T-cell (primary cell): ENCODE measurements around the gene FOXI1. TPM values are rescaled to one million over a fixed set of nuclear protein-coding genes. Genes with fewer than 3 reads are reported as not detected.

Experiments
- ATAC-seq, 4 experiments: fragments of 200-7000 bp in 3 of 4; fragments of 150-1000 bp in 1 of 4; cut with Tn5 transposase; replicated peaks in 1 of 4; 1 replicate in 3 of 4; 2 replicates in 1 of 4; pipeline ENCODE4 v1.10.0; 2021; ENCODE audit warnings: moderate library complexity in 3 of 4, mild to moderate bottlenecking in 2 of 4, moderate number of reproducible peaks in 1 of 4
- CTCF ChIA-PET, 2 donors: fragments of 300-600 bp; sonication (Branson Sonifier 250); formaldehyde crosslinking; loops; one replicate each; lab custom pipeline; 2022; ENCODE audit warnings: antibody characterized with exemption in 2 of 2; lab: Charles Lee
- POLR2A ChIA-PET, 2 donors: fragments of 300-600 bp; sonication (Branson Sonifier 250); formaldehyde crosslinking; loops; one replicate each; lab custom pipeline; 2022; ENCODE audit warnings: antibody characterized with exemption in 2 of 2; lab: Charles Lee
- DNase-seq, 35 experiments: peaks; one replicate each; pipeline versions ENCODE4 v3.0.0 to v3.0.0-alpha.2; 2013 to 2023
- H3K27ac ChIP-seq: one replicate; pipeline ENCODE4 v1.5.1; 2013; ENCODE audit warnings: low read length
- H3K27me3 ChIP-seq, 2 experiments: replicated peaks in 1 of 2; 1 replicate in 1 of 2; 2 replicates in 1 of 2; pipeline versions ENCODE4 v1.6.1 to v1.7.0; 2013; ENCODE audit warnings: low read length in 1 of 2, mixed read lengths in 1 of 2; ENCODE audit not compliant: control insufficient read depth in 2 of 2, insufficient read depth in 2 of 2; ENCODE audit errors: extremely low read depth in 1 of 2
- H3K36me3 ChIP-seq, 2 donors: 1 replicate in 1 of 2; 2 replicates in 1 of 2; pipeline versions ENCODE4 v1.6.1 to v1.7.0; 2013; ENCODE audit warnings: low read length in 1 of 2; ENCODE audit not compliant: control insufficient read depth in 2 of 2, insufficient read depth in 1 of 2; ENCODE audit errors: extremely low read depth in 1 of 2
- H3K4me1 ChIP-seq, 2 experiments: 1 replicate in 1 of 2; 2 replicates in 1 of 2; pipeline versions ENCODE4 v1.6.1 to v1.7.0; 2013; ENCODE audit warnings: low read length in 2 of 2, mixed read lengths in 1 of 2; ENCODE audit not compliant: insufficient read depth in 2 of 2, control insufficient read depth in 1 of 2; ENCODE audit errors: extremely low read depth in 1 of 2
- H3K4me3 ChIP-seq, 2 donors: 1 replicate in 1 of 2; 2 replicates in 1 of 2; pipeline versions ENCODE4 v1.5.1 to v1.7.0; 2013; ENCODE audit warnings: mild to moderate bottlenecking in 2 of 2, low read length in 1 of 2, moderate library complexity in 1 of 2; ENCODE audit not compliant: control insufficient read depth in 1 of 2; ENCODE audit errors: extremely low read depth in 1 of 2
- H3K9me3 ChIP-seq: 2 replicates; pipeline ENCODE4 v1.7.0; 2013
- H3K27ac Mint-ChIP-seq, 2 donors: one replicate each; pipeline ENCODE4 v1.8.0; 2020 to 2021; ENCODE audit warnings: mild to moderate bottlenecking in 2 of 2, mixed read lengths in 2 of 2
- H3K27me3 Mint-ChIP-seq, 2 donors: one replicate each; pipeline ENCODE4 v1.8.0; 2021 to 2022; ENCODE audit warnings: mixed read lengths in 2 of 2
- H3K36me3 Mint-ChIP-seq: one replicate; pipeline ENCODE4 v1.8.0; 2021; ENCODE audit warnings: mixed read lengths
- H3K4me1 Mint-ChIP-seq, 3 donors: one replicate each; pipeline ENCODE4 v1.8.0; 2020 to 2022; ENCODE audit warnings: mixed read lengths in 3 of 3, mild to moderate bottlenecking in 1 of 3
- H3K4me3 Mint-ChIP-seq, 3 donors: one replicate each; pipeline ENCODE4 v1.8.0; 2020 to 2022; ENCODE audit warnings: mild to moderate bottlenecking in 3 of 3, mixed read lengths in 3 of 3, moderate library complexity in 3 of 3
- H3K9me3 Mint-ChIP-seq, 3 donors: one replicate each; pipeline ENCODE4 v1.8.0; 2020 to 2022; ENCODE audit warnings: mixed read lengths in 3 of 3
- WGBS: methylation state at CpG from one replicate; pipeline ENCODE4 v1.1.5; 2013; ENCODE audit warnings: missing lambda C conversion rate; ENCODE audit not compliant: insufficient coverage; 5-methylcytosine and 5-hydroxymethylcytosine counted together
- total RNA-seq, 35 experiments: library from RNA in 6 of 35; stranded (reverse) in 6 of 35; fragments of 120-200 nt in 1 of 35; gene quantifications; one replicate each; pipeline versions ENCODE4 v1.2.1 to v1.2.4 and lab custom pipeline; 2013 to 2026

Gene FOXI1
- total RNA-seq, 5 donors from 2014 or later (not counting 1 experiment from before 2014, with no cell fraction given) = 0.16 to 0.35 TPM; not detected in 3

- H3K4me3 ChIP-seq = no peak overlapping the region
- H3K4me1 Mint-ChIP-seq = no peaks in the 10 kb centered on the region
- no peaks in the 10 kb centered on the region for H3K36me3 ChIP-seq
- no peaks in the 10 kb centered on the region for H3K4me1 ChIP-seq
- no peaks in the 10 kb centered on the region for H3K9me3 ChIP-seq
- 65% methylated on average over 4 of the region's 4 CpGs for WGBS
- ATAC-seq (no peak), DNase-seq (no peak)
- no peaks in the 10 kb centered on the region for H3K36me3 Mint-ChIP-seq
- no peak overlapping the region for H3K27ac ChIP-seq
- POLR2A ChIA-PET = no interaction called here
- H3K9me3 Mint-ChIP-seq = no peaks in the 10 kb centered on the region
- no peaks in the 10 kb centered on the region for H3K27me3 ChIP-seq
- no peak overlapping the region for H3K4me3 Mint-ChIP-seq
- CTCF ChIA-PET = interaction anchor here (0.5 to 1.1 kb wide), 2 partner anchors 9 to 1210 kb away, joined by 3 read pairs; no protein-coding TSS in a partner anchor
- H3K27ac Mint-ChIP-seq = no peak overlapping the region
- peaks cover 20 to 37% of the 10 kb centered on the region in 2 donors for H3K27me3 Mint-ChIP-seq
These were observed 26.7 kb downstream of the FOXI1 start for GRCh38 chr5:170132269-170132975.

GRCh38 chr5:170132976-170133448 is 27.3 kb downstream of the FOXI1 start:
- Histone ChIP-seq H3K9me3 (no peaks in the 10 kb centered on the region), H3K36me3 (no peaks in the 10 kb centered on the region), H3K27ac (no peak overlapping the region), H3K4me1 (no peaks in the 10 kb centered on the region), H3K27me3 (no peaks in the 10 kb centered on the region), H3K4me3 (no peak overlapping the region)
- no peak overlapping the region for H3K27ac Mint-ChIP-seq
- DNase-seq = no peak
- no CpG with 5 or more reads among the region's 3 CpGs for WGBS
- no peak overlapping the region for H3K4me3 Mint-ChIP-seq
- H3K36me3 Mint-ChIP-seq = no peaks in the 10 kb centered on the region
- H3K4me1 Mint-ChIP-seq = no peaks in the 10 kb centered on the region
- no peaks in the 10 kb centered on the region for H3K9me3 Mint-ChIP-seq
- POLR2A ChIA-PET = no interaction called here
- peaks cover 14 to 33% of the 10 kb centered on the region in 2 donors for H3K27me3 Mint-ChIP-seq
- ATAC-seq = no peak
- CTCF ChIA-PET = interaction anchor here in 1 of 2 donors (0.5 kb wide), 1 partner anchor 1210 kb away, joined by 3 read pairs; no protein-coding TSS in a partner anchor

- 57% methylated on average over 2 of the region's 4 CpGs for WGBS
- Histone ChIP-seq H3K4me3 (no peak overlapping the region), H3K27ac (no peak overlapping the region), H3K4me1 (no peaks in the 10 kb centered on the region), H3K9me3 (no peaks in the 10 kb centered on the region), H3K36me3 (no peaks in the 10 kb centered on the region), H3K27me3 (no peaks in the 10 kb centered on the region)
- no peak for ATAC-seq
- DNase-seq = no peak
- H3K4me1 Mint-ChIP-seq = no peaks in the 10 kb centered on the region
- no peak overlapping the region for H3K27ac Mint-ChIP-seq
- peaks cover 10 to 25% of the 10 kb centered on the region in 2 donors for H3K27me3 Mint-ChIP-seq
- no peaks in the 10 kb centered on the region for H3K36me3 Mint-ChIP-seq
- POLR2A ChIA-PET = no interaction called here
- no peak overlapping the region for H3K4me3 Mint-ChIP-seq
- H3K9me3 Mint-ChIP-seq = no peaks in the 10 kb centered on the region
- CTCF ChIA-PET = interaction anchor here in 1 of 2 donors (0.7 kb wide), 1 partner anchor 772 kb away, joined by 6 read pairs; no protein-coding TSS in a partner anchor
These were observed 30.2 kb downstream of the FOXI1 start for GRCh38 chr5:170135796-170136490.

GRCh38 chr5:170136506-170136905 is 30.8 kb downstream of the FOXI1 start:
- H3K27ac ChIP-seq = no peak overlapping the region
- H3K4me1 Mint-ChIP-seq = no peaks in the 10 kb centered on the region
- ATAC-seq = no peak
- H3K4me3 Mint-ChIP-seq = no peak overlapping the region
- H3K4me3 ChIP-seq = no peak overlapping the region
- no peaks in the 10 kb centered on the region for H3K4me1 ChIP-seq
- WGBS = 88% methylated on average over 1 of the region's 3 CpGs
- peaks cover 10 to 25% of the 10 kb centered on the region in 2 donors for H3K27me3 Mint-ChIP-seq
- H3K27me3 ChIP-seq = peaks cover 0 to under 1% of the 10 kb centered on the region in 2 experiments
- no peaks in the 10 kb centered on the region for H3K9me3 Mint-ChIP-seq
- no peak for DNase-seq
- POLR2A ChIA-PET = no interaction called here
- CTCF ChIA-PET = no interaction called here
- H3K9me3 ChIP-seq = no peaks in the 10 kb centered on the region
- H3K27ac Mint-ChIP-seq = no peak overlapping the region
- H3K36me3 ChIP-seq = no peaks in the 10 kb centered on the region
- H3K36me3 Mint-ChIP-seq = no peaks in the 10 kb centered on the region

GRCh38 chr5:170137694-170138214 is 32.1 kb downstream of the FOXI1 start:
- H3K9me3 ChIP-seq = no peaks in the 10 kb centered on the region
- Mint-ChIP-seq H3K27me3 (peaks cover 8 to 19% of the 10 kb centered on the region in 2 donors), H3K9me3 (no peaks in the 10 kb centered on the region), H3K27ac (no peak overlapping the region), H3K4me1 (no peaks in the 10 kb centered on the region), H3K4me3 (no peak overlapping the region), H3K36me3 (no peaks in the 10 kb centered on the region)
- ATAC-seq = no peak
- no peak overlapping the region for H3K4me3 ChIP-seq
- peaks cover 0 to 3% of the 10 kb centered on the region in 2 experiments for H3K27me3 ChIP-seq
- no peak overlapping the region for H3K27ac ChIP-seq
- POLR2A ChIA-PET = no interaction called here
- DNase-seq = no peak
- WGBS = 79% methylated on average over 2 of the region's 2 CpGs
- H3K36me3 ChIP-seq = no peaks in the 10 kb centered on the region
- H3K4me1 ChIP-seq = no peaks in the 10 kb centered on the region
- CTCF ChIA-PET = interaction anchor here in 1 of 2 donors (0.7 kb wide), 1 partner anchor 1187 kb away, joined by 3 read pairs; no protein-coding TSS in a partner anchor

- POLR2A ChIA-PET = no interaction called here
- no peaks in the 10 kb centered on the region for H3K36me3 Mint-ChIP-seq
- H3K27ac Mint-ChIP-seq = no peak overlapping the region
- no peaks in the 10 kb centered on the region for H3K9me3 ChIP-seq
- H3K27me3 Mint-ChIP-seq = peaks cover 11 to 22% of the 10 kb centered on the region in 2 donors
- CTCF ChIA-PET = no interaction called here
- H3K9me3 Mint-ChIP-seq = no peaks in the 10 kb centered on the region
- H3K4me1 Mint-ChIP-seq = no peaks in the 10 kb centered on the region
- no peaks in the 10 kb centered on the region for H3K4me1 ChIP-seq
- 17% methylated on average over 1 of the region's 4 CpGs for WGBS
- no peak overlapping the region for H3K4me3 Mint-ChIP-seq
- H3K4me3 ChIP-seq = no peak overlapping the region
- no peaks in the 10 kb centered on the region for H3K36me3 ChIP-seq
- H3K27me3 ChIP-seq = peaks cover 0 to 3% of the 10 kb centered on the region in 2 experiments
- H3K27ac ChIP-seq = no peak overlapping the region
- no peak for DNase-seq
- ATAC-seq = no peak
These were observed 32.6 kb downstream of the FOXI1 start for GRCh38 chr5:170138273-170138672.
